ENCODE results near the gene RNF130. TPM values are rescaled to one million over a fixed set of nuclear protein-coding genes. Genes with fewer than 3 reads are reported as not detected.
"Not testable (repeated sequence)": the region's sequence is repeated elsewhere in the genome, so short reads cannot be mapped to it uniquely, and the experiment has no call there.

The RNF130 gene
- total RNA-seq, 2 donors from 2014 or later: 7.7 to 14.2 TPM

DNA sequence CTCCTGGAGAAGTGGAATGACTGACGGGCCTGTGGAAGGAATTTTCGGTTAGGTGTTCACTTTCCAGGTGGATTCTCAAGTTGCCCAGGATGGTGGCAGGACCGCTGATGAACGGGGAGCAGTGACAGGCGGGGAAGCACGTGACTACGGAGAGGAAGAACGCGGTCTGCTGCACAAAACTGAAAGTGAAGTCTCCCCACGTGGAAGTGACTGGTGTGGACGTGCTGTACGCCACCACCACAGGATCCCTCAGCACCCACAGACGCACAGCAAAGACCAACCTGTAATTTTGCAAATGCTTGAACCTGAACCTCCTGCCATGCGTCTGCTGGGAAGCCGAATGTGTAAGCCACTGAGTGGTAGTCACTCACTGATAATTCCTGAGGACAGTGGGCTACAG lies 51.4 kb downstream of the RNF130 start:
- DNase-seq (ENCODE audit: low spot score in 2 of 2): no peak
- ATAC-seq: no peak
- H3K36me3 Mint-ChIP-seq: peaks cover 12 to 22% of the 10 kb centered on the region in 2 donors
- peaks cover 0 to 8% of the 10 kb centered on the region in 2 donors for H3K9me3 Mint-ChIP-seq
- H3K27ac Mint-ChIP-seq: no peak overlapping the region

DNA sequence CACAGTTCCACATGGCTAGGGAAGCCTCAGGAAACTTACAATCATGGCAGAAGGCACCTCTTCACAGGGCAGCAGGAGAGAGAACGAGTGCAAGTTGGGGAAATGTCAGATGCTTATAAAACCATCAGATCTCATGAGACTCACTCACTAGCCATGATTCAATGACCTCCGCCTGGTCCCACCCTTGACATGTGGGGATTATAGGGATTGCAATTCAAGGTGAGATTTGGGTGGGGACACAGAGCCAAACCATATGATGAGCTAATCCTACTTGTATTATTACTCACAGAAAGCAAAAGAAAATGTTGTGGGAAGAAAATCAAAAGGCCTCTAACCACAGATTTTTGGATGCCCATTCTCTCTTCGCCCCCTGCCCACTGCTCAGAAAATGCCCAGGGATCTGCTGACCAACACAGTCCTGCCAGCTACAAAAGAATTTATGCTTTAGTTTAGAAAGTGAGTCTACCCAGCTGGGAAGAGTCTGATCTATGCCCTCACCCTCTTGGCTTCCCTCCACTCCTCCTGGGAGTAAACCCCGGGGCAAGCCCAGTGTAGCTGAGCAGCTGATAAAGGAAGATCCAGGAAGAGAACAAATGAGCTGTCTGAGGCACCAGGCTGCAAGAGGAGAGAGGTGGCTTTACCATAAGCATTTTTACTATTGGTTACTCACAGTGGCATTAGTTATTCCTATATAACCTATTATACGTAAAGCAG lies 53.1 kb downstream of the RNF130 start:
- ATAC-seq (no peak), DNase-seq (ENCODE audit: low spot score in 2 of 2) (no peak)
- Mint-ChIP-seq H3K27ac (no peak overlapping the region), H3K9me3 (peaks cover 0 to 8% of the 10 kb centered on the region in 2 donors), H3K36me3 (peaks cover 12 to 22% of the 10 kb centered on the region in 2 donors)

- DNase-seq (ENCODE audit: low spot score in 2 of 2); H3K27ac Mint-ChIP-seq; H3K9me3 Mint-ChIP-seq; ATAC-seq: not testable (repeated sequence)
- H3K36me3 Mint-ChIP-seq: peaks cover 11 to 12% of the 10 kb centered on the region in 2 donors
Observed at GRCh38 chr5:180015523-180015922, 56.0 kb downstream of the RNF130 start.

- H3K27ac Mint-ChIP-seq: no peak overlapping the region
- no peaks in the 10 kb centered on the region for H3K9me3 Mint-ChIP-seq
- DNase-seq (ENCODE audit: low spot score in 2 of 2): no peak
- H3K36me3 Mint-ChIP-seq: no peaks in the 10 kb centered on the region
- no peak for ATAC-seq
Observed at GRCh38 chr5:180013678-180014077, 57.9 kb downstream of the RNF130 start.

GRCh38 chr5:180012316-180012715 lies 59.2 kb downstream of the RNF130 start:
- Mint-ChIP-seq H3K36me3 (no peaks in the 10 kb centered on the region), H3K27ac (no peak overlapping the region), H3K9me3 (no peaks in the 10 kb centered on the region)
- ATAC-seq (no peak), DNase-seq (ENCODE audit: low spot score in 2 of 2) (no peak)

GRCh38 chr5:180010636-180011035 lies 60.9 kb downstream of the RNF130 start:
- no peak for ATAC-seq
- DNase-seq (ENCODE audit: low spot score in 2 of 2): no peak
- Mint-ChIP-seq H3K36me3 (no peaks in the 10 kb centered on the region), H3K9me3 (no peaks in the 10 kb centered on the region), H3K27ac (no peak overlapping the region)

GRCh38 chr5:180009581-180009980 lies 62.0 kb downstream of the RNF130 start:
- no peaks in the 10 kb centered on the region for H3K9me3 Mint-ChIP-seq
- H3K27ac Mint-ChIP-seq: no peak overlapping the region
- ATAC-seq (no peak), DNase-seq (ENCODE audit: low spot score in 2 of 2) (no peak)
- no peaks in the 10 kb centered on the region for H3K36me3 Mint-ChIP-seq

- ATAC-seq: no peak
- no peaks in the 10 kb centered on the region for H3K36me3 Mint-ChIP-seq
- DNase-seq (ENCODE audit: low spot score in 2 of 2): no peak
- H3K27ac Mint-ChIP-seq: no peak overlapping the region
- H3K9me3 Mint-ChIP-seq: no peaks in the 10 kb centered on the region
Observed at GRCh38 chr5:180008433-180008832, 63.1 kb downstream of the RNF130 start.

- H3K27ac Mint-ChIP-seq: peak overlapping the region in 1 of 2 donors; percentile 11
Observed at GRCh38 chr5:180007582-180007981, 64.0 kb downstream of the RNF130 start.

GRCh38 chr5:180006141-180006540 lies 65.4 kb downstream of the RNF130 start:
- DNase-seq (ENCODE audit: low spot score in 2 of 2) (no peak), ATAC-seq (no peak)
- Mint-ChIP-seq H3K27ac (no peak overlapping the region), H3K36me3 (no peaks in the 10 kb centered on the region), H3K9me3 (no peaks in the 10 kb centered on the region)

More at GRCh38 chr5:180007582-180007981, 64.0 kb downstream of the RNF130 start:
- no peaks in the 10 kb centered on the region for H3K36me3 Mint-ChIP-seq
- no peak for ATAC-seq
- no peak for DNase-seq (ENCODE audit: low spot score in 2 of 2)
- H3K9me3 Mint-ChIP-seq: no peaks in the 10 kb centered on the region

- Mint-ChIP-seq H3K36me3 (peaks cover 2 to 4% of the 10 kb centered on the region in 2 donors), H3K9me3 (no peaks in the 10 kb centered on the region), H3K27ac (no peak overlapping the region)
- ATAC-seq (no peak), DNase-seq (ENCODE audit: low spot score in 2 of 2) (no peak)
Observed at GRCh38 chr5:180003127-180003526, 68.4 kb downstream of the RNF130 start.

DNA sequence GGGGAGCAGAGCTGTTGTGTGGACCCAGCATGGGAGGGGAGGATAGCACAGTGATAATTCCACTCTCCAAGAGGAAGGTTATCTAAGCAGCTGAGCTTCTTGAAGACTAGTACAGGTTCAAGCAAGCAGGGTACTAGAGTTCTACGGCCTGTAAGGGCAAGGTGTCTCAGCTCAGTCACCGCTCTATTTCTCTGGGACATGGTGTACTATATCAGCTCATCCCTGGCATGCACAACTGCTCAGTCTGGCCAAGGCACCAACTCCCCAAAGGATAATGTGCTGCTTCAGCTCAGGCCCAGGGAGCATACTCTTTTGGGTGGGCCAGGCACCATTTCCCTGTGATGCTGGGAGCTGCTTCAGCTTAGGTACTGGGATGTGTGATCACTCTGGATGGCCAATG lies 69.8 kb downstream of the RNF130 start:
- Mint-ChIP-seq H3K9me3 (no peaks in the 10 kb centered on the region), H3K27ac (no peak overlapping the region), H3K36me3 (peaks cover 4 to 5% of the 10 kb centered on the region in 2 donors)
- ATAC-seq: no peak
- no peak for DNase-seq (ENCODE audit: low spot score in 2 of 2)

DNA sequence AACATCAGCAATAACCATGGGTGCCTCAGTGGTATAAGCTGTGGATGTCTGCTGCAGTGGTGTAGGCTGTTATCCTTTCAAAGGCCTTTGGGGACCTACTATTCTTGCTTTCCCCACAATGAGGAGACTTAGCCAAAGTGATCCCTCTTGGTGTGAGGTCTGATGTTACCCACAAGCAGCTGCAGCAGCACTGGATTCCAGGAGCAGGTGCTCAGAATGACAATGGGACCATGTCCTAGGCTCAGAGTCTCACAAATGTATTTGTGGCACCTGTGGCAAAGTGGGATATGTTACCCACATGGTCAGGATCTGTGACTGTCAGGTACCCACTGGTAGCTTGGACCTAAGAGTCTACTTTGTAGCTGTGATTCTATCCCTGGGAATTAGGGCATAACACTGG lies 70.4 kb downstream of the RNF130 start:
- no peak overlapping the region for H3K27ac Mint-ChIP-seq

GRCh38 chr5:179998485-179998884 lies 73.1 kb downstream of the RNF130 start:
- peaks cover 5% of the 10 kb centered on the region in 2 donors for H3K9me3 Mint-ChIP-seq
- DNase-seq (ENCODE audit: low spot score in 2 of 2): no peak
- ATAC-seq: no peak
- H3K36me3 Mint-ChIP-seq: peaks cover 4 to 5% of the 10 kb centered on the region in 2 donors
- no peak overlapping the region for H3K27ac Mint-ChIP-seq

More for the DNA sequence above, 70.4 kb downstream of the RNF130 start:
- Mint-ChIP-seq H3K36me3 (peaks cover 4 to 5% of the 10 kb centered on the region in 2 donors), H3K9me3 (no peaks in the 10 kb centered on the region)
- no peak for DNase-seq (ENCODE audit: low spot score in 2 of 2)
- ATAC-seq: no peak

GRCh38 chr5:179994583-179995323 lies 76.8 kb downstream of the RNF130 start:
- DNase-seq (ENCODE audit: low spot score in 2 of 2) (no peak), ATAC-seq (no peak)
- Mint-ChIP-seq H3K27ac (no peak overlapping the region), H3K36me3 (peaks cover 0 to 5% of the 10 kb centered on the region in 2 donors), H3K9me3 (peaks cover 5% of the 10 kb centered on the region in 2 donors)

- not testable (repeated sequence) for H3K9me3 Mint-ChIP-seq; ATAC-seq; H3K36me3 Mint-ChIP-seq; H3K27ac Mint-ChIP-seq; DNase-seq (ENCODE audit: low spot score in 2 of 2)
Observed at GRCh38 chr5:179992855-179993254, 78.7 kb downstream of the RNF130 start.

- H3K36me3 Mint-ChIP-seq: no peaks in the 10 kb centered on the region
- ATAC-seq (no peak), DNase-seq (ENCODE audit: low spot score in 2 of 2) (no peak)
- peaks cover 5% of the 10 kb centered on the region in 2 donors for H3K9me3 Mint-ChIP-seq
- peak overlapping the region in 1 of 2 donors; percentile 37 for H3K27ac Mint-ChIP-seq
Observed at GRCh38 chr5:179991106-179991505, 80.5 kb downstream of the RNF130 start.
